OCI-LY3 (cell line): ENCODE measurements around the gene SF3B4.

ENCODE experiments used
- CTCF ChIP-seq: fragments of 200-600, 300-600 bp; sonication (generic); IDR thresholded peaks from 2 replicates; pipeline ENCODE4 v1.5.1; 2014; ENCODE audit warnings: antibody characterized with exemption, low read length, low read depth
- EZH2phosphoT487 ChIP-seq: fragments of 200-600 bp; shearing (Covaris generic); IDR thresholded peaks from 2 replicates; pipeline ENCODE4 v1.6.1; 2018; ENCODE audit warnings: antibody characterized with exemption, mixed run types, low read depth

- TF ChIP-seq CTCF (no peak), EZH2phosphoT487 (no peak)
Measured at GRCh38 chr1:149963358-149963757, 35.8 kb upstream of the SF3B4 start.
